Inflammatory macrophage treated with lipopolysaccharide for 4 hours (primary cell): ENCODE data around the gene SEZ6L.
A peak's percentile ranks its signal among the peaks of the same experiment; 100 is the strongest.

ENCODE experiments used
- DNase-seq: peaks from one replicate; pipeline ENCODE4 v3.0.0-alpha.2; 2020

SEZ6L gene

GRCh38 chr22:26251869-26252268 lies 82.6 kb downstream of the SEZ6L start:
- DNase-seq, result no peak

DNA sequence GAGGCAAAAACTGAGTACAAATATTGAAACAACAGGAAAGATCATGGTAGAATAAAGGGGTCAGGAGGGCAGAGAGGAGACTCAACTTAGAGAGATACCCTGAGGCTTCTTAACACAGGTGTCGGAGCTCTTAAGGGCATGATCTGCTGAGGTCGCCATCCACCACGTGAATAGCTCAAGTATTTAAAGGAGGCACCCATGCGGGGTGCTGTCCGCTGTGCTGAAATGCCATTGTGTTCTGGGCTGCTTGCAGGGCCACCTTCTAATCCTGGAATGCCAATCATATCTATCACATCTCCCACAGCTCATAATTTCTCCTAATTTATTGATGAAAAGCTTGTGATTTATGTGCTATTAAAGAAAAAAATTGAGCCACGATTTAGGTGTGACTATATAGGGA lies 90.2 kb downstream of the SEZ6L start:
- DNase-seq, result no peak

DNA sequence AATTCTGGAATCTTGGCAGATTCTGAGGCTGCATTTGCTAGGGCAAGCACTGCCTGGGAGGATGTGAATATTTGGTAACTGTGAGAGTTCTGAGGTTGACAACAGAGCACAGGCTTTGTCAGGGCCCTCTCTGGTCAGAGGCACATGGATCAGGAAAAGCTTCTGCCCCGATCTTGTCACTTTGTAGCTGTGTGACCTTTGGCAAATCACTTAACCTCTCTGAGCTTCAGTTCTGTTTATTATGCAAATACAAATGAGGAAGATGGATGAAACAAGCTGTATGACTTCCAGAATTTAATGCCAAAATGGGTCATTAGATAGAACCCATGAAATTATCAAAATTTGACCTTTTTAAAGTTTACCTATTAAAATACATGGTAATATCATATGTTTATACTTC lies 94.9 kb downstream of the SEZ6L start:
- DNase-seq, result no peak

- DNase-seq, result no peak
These were observed 96.0 kb downstream of the SEZ6L start for GRCh38 chr22:26265281-26265680.

GRCh38 chr22:26265909-26266308 lies 96.6 kb downstream of the SEZ6L start:
- DNase-seq, result no peak

- no peak for DNase-seq
These were observed 98.6 kb downstream of the SEZ6L start for GRCh38 chr22:26267856-26268255.

GRCh38 chr22:26269572-26269971 lies 100.3 kb downstream of the SEZ6L start:
- DNase-seq, result no peak

DNA sequence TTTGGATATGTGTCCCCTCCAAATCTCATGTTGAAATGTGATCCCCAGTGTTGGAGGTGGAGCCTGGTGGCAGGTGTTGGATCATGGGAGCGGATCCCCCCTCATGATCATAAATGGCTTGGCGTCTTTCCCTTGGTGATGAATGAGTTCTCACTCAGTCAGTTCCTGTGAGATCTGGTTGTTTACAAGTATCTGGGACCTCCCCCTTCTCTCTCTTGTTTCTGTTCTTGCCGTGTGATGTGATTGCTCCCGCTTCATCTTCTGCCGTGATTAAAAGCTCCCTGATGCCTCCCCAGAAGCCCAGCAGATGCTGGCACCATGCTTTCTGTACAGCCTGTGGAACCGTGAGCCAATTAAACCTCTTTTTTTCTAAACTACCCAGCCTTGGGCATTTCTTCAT lies 102.2 kb downstream of the SEZ6L start:
- DNase-seq, result no peak

- no peak for DNase-seq
These were observed 103.9 kb downstream of the SEZ6L start for GRCh38 chr22:26273011-26273675.

DNA sequence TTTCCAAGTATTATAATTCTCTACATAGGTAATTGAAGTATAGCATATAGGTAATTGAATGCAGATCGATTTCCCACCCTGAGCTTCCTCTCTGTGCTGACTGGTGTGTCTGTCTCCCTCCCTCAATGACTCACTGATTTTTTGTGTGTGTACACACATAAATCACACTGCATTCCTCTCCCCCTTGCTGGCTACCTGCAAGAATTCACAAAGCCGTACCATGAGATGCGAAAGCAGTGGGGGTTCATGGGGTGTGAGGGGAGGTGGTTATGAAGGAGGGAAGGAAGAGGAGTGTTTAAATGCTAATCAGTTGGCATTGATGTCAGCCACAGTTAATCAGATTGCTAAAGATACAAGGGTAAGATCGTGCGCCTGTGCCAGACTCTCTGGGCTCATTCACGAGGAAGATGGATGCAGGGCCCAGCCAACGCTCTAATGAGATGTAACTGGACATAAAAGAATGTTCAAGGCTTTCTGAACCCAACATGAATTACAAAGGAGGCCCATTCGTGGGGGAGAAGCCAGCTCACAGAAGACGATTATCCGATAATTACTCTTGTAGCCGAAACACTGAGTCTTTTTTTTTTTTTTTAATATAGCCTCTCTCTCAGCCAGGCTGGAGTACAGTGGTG lies 107.4 kb downstream of the SEZ6L start:
- DNase-seq, result no peak

- DNase-seq, result no peak
These were observed 112.7 kb downstream of the SEZ6L start for GRCh38 chr22:26281941-26282340.

GRCh38 chr22:26283330-26283729 lies 114.1 kb downstream of the SEZ6L start:
- no peak for DNase-seq

DNA sequence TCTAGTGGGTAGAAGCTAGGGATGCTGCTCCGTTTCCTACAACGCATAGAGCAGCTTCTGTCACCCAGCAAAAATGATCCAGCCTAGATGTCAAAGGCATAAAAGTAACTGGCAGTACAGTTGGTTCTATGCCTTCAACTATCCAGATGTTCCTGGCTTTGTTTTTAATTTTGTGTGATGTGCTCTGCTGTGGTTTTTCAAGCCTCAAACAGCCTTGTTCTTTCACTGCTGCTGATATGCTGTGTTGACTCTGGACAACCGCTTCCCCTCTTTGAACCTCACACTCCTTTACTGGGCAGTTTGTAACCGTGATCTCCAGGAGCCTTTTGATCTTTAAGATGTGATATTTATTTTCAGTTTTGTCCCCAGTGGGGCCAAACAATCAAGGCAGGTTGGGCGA lies 116.4 kb downstream of the SEZ6L start:
- DNase-seq, result no peak

- no peak for DNase-seq
These were observed 117.0 kb downstream of the SEZ6L start for GRCh38 chr22:26286091-26286820.

- DNase-seq, result no peak
These were observed 118.3 kb downstream of the SEZ6L start for GRCh38 chr22:26287382-26288225.

- DNase-seq, result no peak
These were observed 120.4 kb downstream of the SEZ6L start for GRCh38 chr22:26289611-26290101.

DNA sequence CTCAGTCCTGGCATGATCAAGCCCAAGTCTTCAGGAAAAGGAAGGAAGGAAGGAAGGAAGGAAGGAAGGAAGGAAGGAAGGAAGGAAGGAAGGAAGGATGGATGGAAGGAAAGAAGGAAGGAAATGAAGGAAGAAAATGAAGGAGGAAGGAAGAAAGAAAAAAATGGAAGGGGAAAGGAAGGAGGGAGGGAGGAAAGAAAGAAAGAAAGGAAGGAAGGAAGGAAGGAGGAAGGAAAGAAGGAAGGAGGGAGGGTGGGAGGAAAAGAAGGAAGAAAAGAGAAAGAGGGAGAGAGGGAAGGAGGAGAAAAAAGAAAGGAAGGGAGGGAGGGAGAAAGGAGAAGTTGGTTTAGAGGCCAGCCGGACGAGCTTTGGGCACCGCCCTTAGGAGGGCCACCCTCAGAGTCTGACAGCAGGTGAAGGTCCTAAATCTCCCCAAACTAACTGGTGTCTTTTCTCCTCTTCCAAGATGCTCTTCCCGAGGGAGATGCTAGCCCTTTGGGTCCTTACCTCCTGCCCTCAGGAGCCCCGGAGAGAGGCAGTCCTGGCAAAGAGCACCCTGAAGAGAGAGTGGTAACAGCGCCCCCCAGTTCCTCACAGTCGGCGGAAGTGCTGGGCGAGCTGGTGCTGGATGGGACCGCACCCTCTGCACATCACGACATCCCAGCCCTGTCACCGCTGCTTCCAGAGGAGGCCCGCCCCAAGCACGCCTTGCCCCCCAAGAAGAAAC lies 122.8 kb downstream of the SEZ6L start:
- no peak for DNase-seq

DNA sequence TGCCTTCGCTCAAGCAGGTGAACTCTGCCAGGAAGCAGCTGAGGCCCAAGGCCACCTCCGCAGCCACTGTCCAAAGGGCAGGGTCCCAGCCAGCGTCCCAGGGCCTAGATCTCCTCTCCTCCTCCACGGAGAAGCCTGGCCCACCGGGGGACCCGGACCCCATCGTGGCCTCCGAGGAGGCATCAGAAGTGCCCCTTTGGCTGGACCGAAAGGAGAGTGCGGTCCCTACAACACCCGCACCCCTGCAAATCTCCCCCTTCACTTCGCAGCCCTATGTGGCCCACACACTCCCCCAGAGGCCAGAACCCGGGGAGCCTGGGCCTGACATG lies 123.4 kb downstream of the SEZ6L start:
- DNase-seq, result no peak

DNA sequence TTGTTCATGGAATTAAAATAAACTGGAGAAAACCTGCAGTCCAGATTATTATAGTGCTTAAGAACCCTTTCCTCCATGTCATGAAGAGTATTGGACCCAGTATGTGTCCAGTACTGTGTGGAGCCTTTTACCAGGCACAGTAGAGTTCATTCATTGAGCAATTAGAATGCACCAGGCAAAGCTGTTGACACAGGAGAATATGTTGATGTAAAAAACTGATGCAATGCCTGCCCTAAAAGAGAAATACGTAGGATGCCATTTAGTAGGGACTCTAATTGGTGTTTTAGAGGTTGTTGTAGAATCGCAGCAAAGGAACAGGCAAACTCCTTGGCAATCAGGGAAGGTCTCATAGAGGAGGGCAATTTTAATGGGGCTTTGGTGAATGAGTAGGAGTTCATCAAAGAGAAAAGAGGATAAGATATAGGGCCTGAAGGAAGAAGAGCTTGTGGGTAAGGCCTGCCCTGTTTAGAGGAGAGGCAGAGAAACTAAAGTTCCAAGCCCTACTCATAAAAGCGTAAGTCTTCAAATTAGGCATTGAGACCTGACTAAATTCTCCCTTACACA lies 126.4 kb downstream of the SEZ6L start:
- no peak for DNase-seq

DNA sequence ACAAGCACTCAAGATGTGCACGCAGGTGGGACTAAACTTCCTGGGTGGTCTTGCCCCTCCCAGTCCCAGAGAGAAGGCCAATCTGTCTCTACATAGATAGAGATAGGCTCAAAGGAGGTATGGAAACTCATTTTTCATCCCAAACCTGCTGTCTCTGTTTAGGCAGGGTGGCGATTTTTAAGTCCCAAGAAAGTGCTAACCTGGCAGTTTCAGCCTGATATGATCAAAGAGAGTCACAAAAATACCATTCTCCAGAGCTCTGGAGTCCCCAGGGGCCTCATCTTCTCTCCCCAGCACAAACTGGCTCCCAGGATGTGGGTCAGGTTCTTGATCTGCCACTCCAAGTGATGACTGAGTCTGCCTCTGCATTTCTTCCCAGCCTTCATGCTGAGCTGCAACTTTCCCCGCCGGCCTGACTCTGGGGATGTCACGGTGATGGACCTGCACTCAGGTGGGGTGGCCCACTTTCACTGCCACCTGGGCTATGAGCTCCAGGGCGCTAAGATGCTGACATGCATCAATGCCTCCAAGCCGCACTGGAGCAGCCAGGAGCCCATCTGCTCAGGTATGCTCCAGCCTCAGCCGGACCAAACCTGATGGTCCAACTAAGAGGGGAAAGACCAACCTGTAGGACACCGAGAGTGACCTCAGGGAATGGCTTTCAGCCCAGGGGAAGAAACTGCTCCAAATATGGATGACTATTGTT lies 129.5 kb downstream of the SEZ6L start:
- DNase-seq, result no peak

- DNase-seq, result no peak
These were observed 133.5 kb downstream of the SEZ6L start for GRCh38 chr22:26302726-26303125.

DNA sequence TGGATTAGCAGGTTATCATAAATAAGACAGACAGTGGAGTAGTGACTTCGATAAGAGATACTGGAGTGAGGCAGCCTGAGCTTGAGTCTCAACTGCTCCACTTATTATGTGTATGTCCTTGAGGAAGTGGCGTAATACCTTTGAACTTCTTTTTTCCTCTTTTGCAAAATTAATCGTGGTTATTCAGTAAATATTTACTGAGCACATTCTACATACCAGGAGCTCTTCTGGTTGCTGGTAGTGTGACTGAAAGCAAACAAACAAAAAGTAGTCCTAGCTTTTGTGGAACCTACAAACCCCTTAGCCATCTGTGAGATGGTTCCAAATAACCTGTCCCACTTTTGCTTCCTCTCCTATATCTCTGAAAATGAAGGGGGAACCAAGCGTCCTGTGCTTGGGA lies 134.2 kb downstream of the SEZ6L start:
- peak; percentile 1 for DNase-seq
